GM19099 (cell line): ENCODE results near the gene SMYD1.

Experiments used
- POLR2A ChIP-seq: IDR thresholded peaks from 3 replicates; pipeline ENCODE4 v1.6.1; 2011; ENCODE audit warnings: low read depth; ENCODE audit not compliant: insufficient read length; ENCODE audit errors: extremely low read depth

The SMYD1 gene

DNA sequence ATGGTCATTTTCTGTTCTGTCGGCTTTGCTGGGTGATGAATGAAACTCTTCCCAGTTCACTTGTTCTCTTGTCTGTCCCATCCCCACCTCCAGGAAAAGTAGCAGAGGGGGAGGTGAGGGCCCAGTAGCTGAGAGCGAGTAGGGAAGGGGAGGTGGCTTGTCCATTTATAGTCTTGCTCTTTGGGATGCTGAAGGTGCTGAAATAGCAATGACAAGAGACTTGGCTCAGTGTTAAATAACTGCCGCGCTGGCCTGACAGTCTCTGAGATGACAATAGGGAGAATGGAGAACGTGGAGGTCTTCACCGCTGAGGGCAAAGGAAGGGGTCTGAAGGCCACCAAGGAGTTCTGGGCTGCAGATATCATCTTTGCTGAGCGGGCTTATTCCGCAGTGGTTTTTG, at the start of gene SMYD1:
Gene SMYD1, plus strand, starts transcription at position 228 of the 400 bp plus-strand sequence. Its CDS starts 40 bp downstream, at position 268.
- TF ChIP-seq POLR2A, result no peak

- no peak for TF ChIP-seq POLR2A
Measured at GRCh38 chr2:88018909-88019308, 48.7 kb upstream of the SMYD1 start.

DNA sequence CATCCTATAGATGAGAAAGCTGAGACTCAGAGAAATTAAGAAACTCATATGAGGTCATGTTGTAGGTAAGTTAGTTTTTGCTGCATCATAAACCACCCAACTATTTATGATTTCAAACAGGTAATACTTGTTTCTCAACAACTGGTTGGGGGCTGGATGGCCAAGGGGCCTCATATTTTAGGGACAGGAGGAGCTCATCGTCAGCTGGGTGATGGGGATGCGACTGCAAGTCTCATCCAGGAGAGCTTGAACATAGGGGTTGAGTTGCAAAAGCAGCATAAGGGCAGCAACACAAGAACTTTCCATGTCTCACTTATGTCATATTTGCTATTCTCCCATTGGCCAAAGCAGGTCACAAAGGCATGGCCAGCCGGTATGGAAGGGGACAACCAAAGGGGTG, 47.6 kb upstream of the SMYD1 start:
- no peak for TF ChIP-seq POLR2A

- TF ChIP-seq POLR2A, result no peak
Measured at GRCh38 chr2:88022669-88022921, 45.0 kb upstream of the SMYD1 start.

GRCh38 chr2:88024509-88024908, 43.1 kb upstream of the SMYD1 start:
- no peak for TF ChIP-seq POLR2A

GRCh38 chr2:88027697-88028389, 39.8 kb upstream of the SMYD1 start:
- TF ChIP-seq POLR2A, result no peak

DNA sequence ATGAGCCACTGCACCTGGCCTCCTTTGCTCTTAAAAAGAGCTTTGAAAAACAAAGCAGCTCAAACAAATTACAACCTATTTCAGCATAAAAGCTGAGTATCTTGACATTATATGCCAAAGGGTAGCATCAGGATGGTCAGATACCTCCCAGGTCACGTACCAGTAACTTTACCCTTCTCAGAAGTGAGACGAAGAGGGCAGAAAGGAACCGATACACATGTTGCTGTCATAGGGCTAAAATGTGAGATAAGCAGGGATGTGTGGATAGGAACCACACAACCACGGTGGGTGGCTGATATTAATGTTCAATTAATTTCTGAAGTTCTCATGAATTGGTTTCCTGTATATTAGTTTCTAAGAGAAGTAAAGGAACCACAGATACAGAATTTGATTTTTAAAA, 38.7 kb upstream of the SMYD1 start:
- TF ChIP-seq POLR2A, result no peak

DNA sequence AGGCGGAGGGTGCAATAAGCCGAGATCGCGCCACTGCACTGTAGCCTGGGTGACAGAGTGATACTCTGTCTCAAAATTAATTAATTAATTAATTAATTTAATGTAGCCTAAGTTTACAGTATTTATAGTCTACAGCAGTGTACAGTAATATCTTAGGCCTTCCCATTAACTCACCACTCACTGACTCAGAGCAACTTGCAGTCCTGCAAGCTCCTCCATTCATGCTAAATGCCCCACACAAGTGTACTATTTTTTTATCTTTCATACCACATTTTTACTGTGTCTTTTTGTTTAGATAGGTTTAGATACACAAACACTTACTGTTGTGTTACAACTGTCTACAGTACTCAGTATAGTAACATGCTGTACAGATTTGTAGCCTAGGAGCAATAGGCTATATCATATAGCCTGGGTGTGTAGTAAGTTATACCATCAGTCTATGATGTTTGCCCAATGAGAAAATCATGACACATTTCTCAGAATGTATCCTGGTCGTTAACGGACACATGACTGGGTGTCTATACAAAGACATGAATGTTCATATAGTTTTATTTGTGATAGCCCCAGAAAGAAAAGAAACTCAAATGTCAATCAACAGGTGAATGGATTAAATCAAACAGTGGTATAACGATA, 35.4 kb upstream of the SMYD1 start:
- TF ChIP-seq POLR2A, result no peak

DNA sequence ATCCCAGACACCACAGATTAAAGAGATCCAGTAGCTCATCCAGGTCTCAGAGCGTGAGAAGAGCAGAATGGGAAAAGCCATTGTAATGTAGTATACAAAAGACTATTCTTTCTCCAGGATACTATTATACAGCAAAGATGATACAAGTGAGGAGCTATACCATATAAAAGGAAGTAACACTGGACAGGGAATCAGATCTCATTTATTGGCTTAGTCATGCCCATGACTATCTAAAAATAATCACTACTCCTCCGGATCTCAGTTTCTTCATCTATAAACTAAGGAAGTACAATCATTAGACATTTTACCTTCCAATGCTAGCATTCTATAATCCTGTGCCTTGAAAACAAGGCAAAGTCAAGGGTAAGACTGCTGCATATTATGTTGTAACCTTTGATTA, 31.4 kb upstream of the SMYD1 start:
- TF ChIP-seq POLR2A, result no peak

DNA sequence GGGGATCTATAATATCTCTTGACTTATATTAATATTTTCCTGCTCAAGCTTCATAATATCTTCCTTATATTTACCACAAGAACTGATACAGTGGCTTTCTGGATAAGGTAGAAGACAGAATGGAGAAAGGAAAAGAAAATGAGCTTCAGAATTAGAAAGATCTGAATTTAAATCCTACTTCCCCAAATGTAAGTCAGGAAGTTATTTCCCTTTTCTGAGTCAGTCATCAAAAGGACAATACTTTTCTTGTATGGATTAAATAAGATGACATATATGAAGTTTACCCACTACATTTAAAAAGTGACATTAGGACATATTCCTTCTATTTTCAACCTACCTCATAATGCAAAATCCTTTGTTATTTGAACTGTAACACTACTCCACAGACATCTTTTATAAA, 31.0 kb upstream of the SMYD1 start:
- no peak for TF ChIP-seq POLR2A

DNA sequence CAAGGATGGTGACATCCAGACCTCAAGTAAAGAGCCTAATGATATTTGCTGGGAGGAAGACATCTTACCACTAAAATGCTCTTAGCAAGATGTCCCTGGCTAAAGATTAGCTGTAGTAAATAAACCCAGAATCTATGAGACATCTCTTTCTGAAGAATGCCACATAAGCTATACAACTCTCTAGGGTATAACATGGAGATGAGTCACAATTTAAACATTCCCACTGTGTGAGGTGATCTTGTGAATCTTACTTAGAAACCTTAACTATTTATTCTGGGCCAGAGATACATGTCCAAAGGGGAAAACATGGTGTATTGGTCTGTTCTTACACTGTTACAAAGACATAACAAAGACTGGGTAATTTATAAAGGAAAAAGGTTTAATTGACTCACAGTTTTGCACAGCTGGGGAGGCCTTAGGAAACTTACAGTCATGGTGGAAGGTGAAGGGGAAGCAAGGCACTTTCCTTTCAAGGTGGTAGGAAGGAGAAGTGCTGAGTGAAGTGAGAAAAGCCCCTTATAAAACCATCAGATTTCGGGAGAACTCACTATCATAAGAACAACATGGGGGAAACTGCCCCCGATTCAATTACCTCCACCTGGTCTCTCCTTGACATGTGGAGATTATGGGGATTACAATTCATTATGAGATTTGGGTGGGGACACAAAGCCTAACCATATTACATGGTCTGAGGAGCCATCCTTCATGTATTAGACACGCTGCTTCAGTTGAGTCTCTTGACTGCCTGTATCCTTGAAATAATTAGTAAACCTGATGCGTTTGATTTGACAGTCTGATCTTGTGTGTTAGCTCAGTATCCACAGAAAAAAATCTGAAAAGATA, 29.1 kb upstream of the SMYD1 start:
- no peak for TF ChIP-seq POLR2A

DNA sequence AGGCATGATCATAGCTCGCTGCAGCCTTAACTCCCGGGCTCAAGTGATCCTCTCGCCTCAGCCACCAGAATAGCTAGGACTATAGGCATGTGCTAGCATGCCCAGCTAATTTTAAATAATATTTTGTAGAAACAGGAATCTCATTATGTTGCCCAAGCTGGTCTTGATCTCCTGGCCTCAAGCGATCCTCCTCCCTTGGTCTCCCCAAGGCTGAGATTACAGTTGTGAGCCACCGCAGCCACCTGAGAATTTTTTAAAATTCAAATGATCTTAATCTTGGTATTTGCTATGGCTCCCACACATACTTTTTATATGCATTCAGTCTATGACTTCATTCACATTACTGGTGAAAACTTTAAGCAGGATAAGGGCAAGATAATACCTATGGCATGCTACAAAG, 25.1 kb upstream of the SMYD1 start:
- no peak for TF ChIP-seq POLR2A

DNA sequence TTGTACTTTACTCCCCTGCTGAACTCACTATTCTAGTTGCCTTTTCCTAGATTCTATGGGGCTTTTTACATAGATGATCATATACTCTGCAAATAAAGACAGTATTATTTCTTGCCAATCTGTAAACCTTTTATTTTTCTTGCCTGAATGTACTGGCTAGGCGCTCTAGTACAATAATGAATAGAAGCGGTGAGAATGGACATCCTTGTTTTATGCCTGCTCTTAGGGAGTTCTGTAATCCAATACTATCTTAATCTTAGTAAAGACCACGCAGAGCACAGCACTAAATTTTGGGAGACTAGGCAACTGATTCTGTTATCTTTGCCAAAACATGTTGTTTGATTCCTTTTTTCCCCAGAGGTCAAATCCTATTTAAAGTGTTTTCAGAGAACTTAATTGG, 19.1 kb upstream of the SMYD1 start:
- TF ChIP-seq POLR2A, result no peak

DNA sequence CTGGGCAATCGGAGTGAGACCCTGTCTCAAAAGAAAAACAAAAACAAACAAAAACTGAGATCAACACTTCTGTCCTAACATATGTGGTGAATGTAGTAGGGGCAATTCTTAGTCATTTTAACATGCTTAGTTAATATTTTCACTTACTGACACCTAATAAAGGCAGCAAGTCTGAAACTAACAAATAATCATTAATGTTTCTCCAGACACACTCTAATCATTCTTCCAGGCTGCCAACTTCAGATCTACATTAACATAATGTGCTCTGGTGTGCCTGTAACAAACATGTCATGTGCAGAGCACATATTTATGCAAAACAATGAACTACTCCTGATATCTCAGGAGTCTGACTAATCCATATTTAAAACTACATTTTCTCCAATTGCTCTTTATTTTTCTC, 18.0 kb upstream of the SMYD1 start:
- no peak for TF ChIP-seq POLR2A

GRCh38 chr2:88051792-88052191, 15.8 kb upstream of the SMYD1 start:
- TF ChIP-seq POLR2A, result no peak

DNA sequence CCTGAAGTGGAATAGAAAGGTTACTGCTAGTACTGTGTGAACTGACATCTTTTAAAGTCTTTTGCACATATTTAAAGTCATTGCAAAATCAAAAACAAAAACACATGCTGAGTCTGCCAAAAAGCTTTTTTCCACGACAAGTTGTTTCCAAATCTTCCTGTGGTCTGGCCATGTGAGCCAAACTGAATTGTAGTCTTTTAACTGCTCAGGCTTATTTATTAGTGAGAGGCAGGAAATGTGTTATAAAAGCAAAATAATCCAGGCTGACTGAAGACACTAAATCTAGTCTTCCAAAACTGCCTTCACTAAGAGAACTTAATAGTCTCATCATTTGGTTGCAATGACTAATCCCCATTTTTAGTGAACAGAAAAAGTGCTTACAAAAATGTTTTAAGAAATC, 14.3 kb upstream of the SMYD1 start:
- no peak for TF ChIP-seq POLR2A
